Liver (tissue), 2 donors: ENCODE data around the gene POM121C.

Experiments used
- CTCF ChIP-seq: fragments of 150-350 bp; IDR thresholded peaks from 2 replicates; pipeline ENCODE4 v1.5.1; 2017; ENCODE audit warnings: improper control_type of control experiment, low read depth, low read length; ENCODE audit not compliant: missing input control
- MAX ChIP-seq: IDR thresholded peaks from 2 replicates; pipeline ENCODE4 v1.6.1; 2016; ENCODE audit warnings: antibody characterized with exemption
- ZBTB33 ChIP-seq: IDR thresholded peaks from 2 replicates; pipeline ENCODE4 v1.6.1; 2016; ENCODE audit warnings: antibody characterized with exemption
- TF ChIP-seq, protein P1 (sequence below): IDR thresholded peaks from 2 replicates; pipeline ENCODE4 v1.6.1; 2016; ENCODE audit warnings: antibody characterized with exemption, mild to moderate bottlenecking
- donor health status: healthy.

- TF ChIP-seq CTCF (no peak), MAX (no peak), ZBTB33 (no peak)
- TF ChIP-seq, protein P1, sequence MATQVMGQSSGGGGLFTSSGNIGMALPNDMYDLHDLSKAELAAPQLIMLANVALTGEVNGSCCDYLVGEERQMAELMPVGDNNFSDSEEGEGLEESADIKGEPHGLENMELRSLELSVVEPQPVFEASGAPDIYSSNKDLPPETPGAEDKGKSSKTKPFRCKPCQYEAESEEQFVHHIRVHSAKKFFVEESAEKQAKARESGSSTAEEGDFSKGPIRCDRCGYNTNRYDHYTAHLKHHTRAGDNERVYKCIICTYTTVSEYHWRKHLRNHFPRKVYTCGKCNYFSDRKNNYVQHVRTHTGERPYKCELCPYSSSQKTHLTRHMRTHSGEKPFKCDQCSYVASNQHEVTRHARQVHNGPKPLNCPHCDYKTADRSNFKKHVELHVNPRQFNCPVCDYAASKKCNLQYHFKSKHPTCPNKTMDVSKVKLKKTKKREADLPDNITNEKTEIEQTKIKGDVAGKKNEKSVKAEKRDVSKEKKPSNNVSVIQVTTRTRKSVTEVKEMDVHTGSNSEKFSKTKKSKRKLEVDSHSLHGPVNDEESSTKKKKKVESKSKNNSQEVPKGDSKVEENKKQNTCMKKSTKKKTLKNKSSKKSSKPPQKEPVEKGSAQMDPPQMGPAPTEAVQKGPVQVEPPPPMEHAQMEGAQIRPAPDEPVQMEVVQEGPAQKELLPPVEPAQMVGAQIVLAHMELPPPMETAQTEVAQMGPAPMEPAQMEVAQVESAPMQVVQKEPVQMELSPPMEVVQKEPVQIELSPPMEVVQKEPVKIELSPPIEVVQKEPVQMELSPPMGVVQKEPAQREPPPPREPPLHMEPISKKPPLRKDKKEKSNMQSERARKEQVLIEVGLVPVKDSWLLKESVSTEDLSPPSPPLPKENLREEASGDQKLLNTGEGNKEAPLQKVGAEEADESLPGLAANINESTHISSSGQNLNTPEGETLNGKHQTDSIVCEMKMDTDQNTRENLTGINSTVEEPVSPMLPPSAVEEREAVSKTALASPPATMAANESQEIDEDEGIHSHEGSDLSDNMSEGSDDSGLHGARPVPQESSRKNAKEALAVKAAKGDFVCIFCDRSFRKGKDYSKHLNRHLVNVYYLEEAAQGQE = no peak
Measured at GRCh38 chr7:75533926-75534325, 47.8 kb upstream of the POM121C start.
